Brain microvascular endothelial cell (primary cell): ENCODE results near the gene PRPF19.

Experiments
- DNase-seq: peaks from one replicate; pipeline ENCODE4 v3.0.0-alpha.2; 2020
- H3K27ac ChIP-seq: fragments of 250-450 bp; sonication (Bioruptor Pico); 2 replicates; pipeline ENCODE4 v1.5.1; 2020; ENCODE audit warnings: mild to moderate bottlenecking, moderate library complexity
- H3K27me3 ChIP-seq: fragments of 250-450 bp; sonication (Bioruptor Pico); replicated peaks from 2 replicates; pipeline ENCODE4 v1.5.1; 2020; ENCODE audit warnings: mild to moderate bottlenecking
- H3K36me3 ChIP-seq: fragments of 250-450 bp; sonication (Bioruptor Pico); replicated peaks from 2 replicates; pipeline ENCODE4 v1.5.1; 2020; ENCODE audit warnings: mild to moderate bottlenecking
- H3K4me3 ChIP-seq: 2 replicates; pipeline ENCODE4 v1.5.1; 2011; ENCODE audit warnings: low read depth, mild to moderate bottlenecking, control low read depth, low read length, moderate library complexity
- in situ Hi-C: cut with HindIII; loops from 2 replicates; pipeline ENCODE4 v1.10.0; 2017; ENCODE audit warnings: low sequenced_read_pairs, low pct_ligation_motif_present
- TF ChIP-seq, protein P1 (sequence below): IDR thresholded peaks from 2 replicates; pipeline ENCODE4 v1.5.1; 2011; ENCODE audit warnings: low read depth, mild to moderate bottlenecking, moderate library complexity, low read length, control low read depth, inconsistent platforms; ENCODE audit errors: missing control alignments

PRPF19 gene

DNA sequence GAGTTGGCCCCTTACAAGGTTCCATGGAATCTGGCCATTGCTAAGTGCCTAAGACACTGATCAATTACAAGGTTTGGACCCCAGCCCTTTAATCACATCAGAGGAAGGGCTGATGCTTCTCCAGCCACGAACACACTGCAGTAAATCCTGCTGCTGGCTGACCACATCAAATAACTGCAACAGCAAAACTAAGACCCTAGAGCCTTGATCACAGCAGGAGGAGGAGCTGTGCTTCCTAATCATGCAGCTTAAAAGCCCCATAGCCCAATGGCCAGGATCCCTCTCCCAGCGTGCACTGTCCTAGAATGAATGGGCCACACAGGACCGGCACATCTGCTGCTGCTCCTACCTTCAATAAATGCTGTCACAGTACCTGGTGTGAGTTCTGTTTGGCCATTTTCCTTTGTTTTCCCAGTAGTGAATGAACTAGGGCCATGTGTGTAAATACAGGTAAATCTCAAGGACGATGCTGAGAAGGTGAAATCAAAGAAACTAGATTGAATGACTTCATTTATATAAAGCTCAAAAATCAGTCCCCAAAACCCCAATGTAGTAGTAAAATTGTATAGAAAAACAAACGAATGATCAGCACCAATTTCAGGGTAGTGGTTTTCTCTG is 26.3 kb downstream of the PRPF19 start:
- DNase-seq = no peak
- in situ Hi-C loops = no loop called here
- TF ChIP-seq, protein P1, sequence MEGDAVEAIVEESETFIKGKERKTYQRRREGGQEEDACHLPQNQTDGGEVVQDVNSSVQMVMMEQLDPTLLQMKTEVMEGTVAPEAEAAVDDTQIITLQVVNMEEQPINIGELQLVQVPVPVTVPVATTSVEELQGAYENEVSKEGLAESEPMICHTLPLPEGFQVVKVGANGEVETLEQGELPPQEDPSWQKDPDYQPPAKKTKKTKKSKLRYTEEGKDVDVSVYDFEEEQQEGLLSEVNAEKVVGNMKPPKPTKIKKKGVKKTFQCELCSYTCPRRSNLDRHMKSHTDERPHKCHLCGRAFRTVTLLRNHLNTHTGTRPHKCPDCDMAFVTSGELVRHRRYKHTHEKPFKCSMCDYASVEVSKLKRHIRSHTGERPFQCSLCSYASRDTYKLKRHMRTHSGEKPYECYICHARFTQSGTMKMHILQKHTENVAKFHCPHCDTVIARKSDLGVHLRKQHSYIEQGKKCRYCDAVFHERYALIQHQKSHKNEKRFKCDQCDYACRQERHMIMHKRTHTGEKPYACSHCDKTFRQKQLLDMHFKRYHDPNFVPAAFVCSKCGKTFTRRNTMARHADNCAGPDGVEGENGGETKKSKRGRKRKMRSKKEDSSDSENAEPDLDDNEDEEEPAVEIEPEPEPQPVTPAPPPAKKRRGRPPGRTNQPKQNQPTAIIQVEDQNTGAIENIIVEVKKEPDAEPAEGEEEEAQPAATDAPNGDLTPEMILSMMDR = no peak

GRCh38 chr11:60879104-60879503 is 27.3 kb downstream of the PRPF19 start:
- Histone ChIP-seq H3K36me3 (no peaks in the 10 kb centered on the region), H3K4me3 (no peak overlapping the region), H3K27me3 (no peaks in the 10 kb centered on the region), H3K27ac (no peak overlapping the region)
- DNase-seq = no peak
- in situ Hi-C loops = no loop called here
- TF ChIP-seq, protein P1 = no peak

More for the DNA sequence above, 26.3 kb downstream of the PRPF19 start:
- Histone ChIP-seq H3K4me3 (no peak overlapping the region), H3K36me3 (no peaks in the 10 kb centered on the region), H3K27ac (no peak overlapping the region), H3K27me3 (no peaks in the 10 kb centered on the region)

- no peak for DNase-seq
- Histone ChIP-seq H3K4me3 (no peak overlapping the region), H3K36me3 (no peaks in the 10 kb centered on the region), H3K27ac (no peak overlapping the region), H3K27me3 (no peaks in the 10 kb centered on the region)
- in situ Hi-C loops = no loop called here
- TF ChIP-seq, protein P1 = no peak
Measured at GRCh38 chr11:60878245-60879101, 27.9 kb downstream of the PRPF19 start.

- TF ChIP-seq, protein P1 = no peak
- Histone ChIP-seq H3K36me3 (no peaks in the 10 kb centered on the region), H3K27ac (no peak overlapping the region), H3K4me3 (no peak overlapping the region), H3K27me3 (no peaks in the 10 kb centered on the region)
- in situ Hi-C loops = no loop called here
- DNase-seq = no peak
Measured at GRCh38 chr11:60876168-60876485, 30.3 kb downstream of the PRPF19 start.

- Histone ChIP-seq H3K4me3 (no peak overlapping the region), H3K27me3 (no peaks in the 10 kb centered on the region), H3K36me3 (no peaks in the 10 kb centered on the region), H3K27ac (no peak overlapping the region)
- TF ChIP-seq, protein P1 = no peak
- in situ Hi-C loops = no loop called here
- DNase-seq = no peak
Measured at GRCh38 chr11:60875366-60876167, 30.8 kb downstream of the PRPF19 start.
